K562 (cell line): ENCODE measurements around the gene UQCRHL. TPM values are rescaled to one million over a fixed set of nuclear protein-coding genes. Genes with fewer than 3 reads are reported as not detected.

Experiments used
- ATAC-seq: fragments of 200-7000 bp; cut with Tn5 transposase; 3 replicates; pipeline ENCODE4 v1.9.1; 2020; ENCODE audit warnings: moderate library complexity
- BruUV-seq: library from RNA; stranded (reverse); fragments of 400-500 nt; replicated peaks from 2 replicates; lab custom pipeline; 2021; lab: Mats Ljungman, UMichigan
- CTCF ChIA-PET: fragments of 300-600 bp; formaldehyde crosslinking; extraction: SDS; loops from one replicate; lab custom pipeline; 2021; ENCODE audit warnings: low intra/inter-chr PET ratio; lab: Yijun Ruan, JAX
- POLR2A ChIA-PET: fragments of 300-600, 350-650 bp; sonication (Branson Sonifier 250); formaldehyde crosslinking; extraction: SDS; loops from one replicate; lab custom pipeline; 2021; ENCODE audit warnings: antibody characterized with exemption, inconsistent platforms; lab: Yijun Ruan, JAX
- DNase-seq, 4 experiments: peaks; one replicate each; pipeline versions ENCODE4 v3.0.0 to v3.0.0-alpha.2; 2011 to 2018; ENCODE audit warnings: low spot score in 3 of 4, mixed read lengths in 3 of 4; ENCODE audit errors: extremely low read depth in 1 of 4
- FAIRE-seq: peaks from 2 replicates; lab custom pipeline; 2011; peaks lifted over from hg19 to GRCh38; lab: Jason Lieb, UNC
- H2AFZ ChIP-seq: 2 replicates; pipeline ENCODE4 v1.6.0; 2011; ENCODE audit warnings: low read depth, low read length, control low read depth, inconsistent platforms
- H3K27ac ChIP-seq: fragments of 200-600 bp; 3 replicates; pipeline ENCODE4 v1.8.0; 2011; ENCODE audit warnings: low read depth, mild to moderate bottlenecking, control low read depth, inconsistent platforms, low read length, moderate library complexity, mixed read lengths; ENCODE audit errors: extremely low read depth
- H3K27me3 ChIP-seq, 2 experiments: fragments of 300-600 bp in 1 of 2; 2 replicates in 1 of 2; 3 replicates in 1 of 2; pipeline versions ENCODE4 v1.6.0 to v1.8.0; 2011; ENCODE audit warnings: inconsistent platforms in 2 of 2, low read length in 2 of 2, mild to moderate bottlenecking in 1 of 2, mixed read lengths in 1 of 2, moderate library complexity in 1 of 2; ENCODE audit not compliant: control insufficient read depth in 2 of 2, insufficient read depth in 2 of 2
- H3K36me3 ChIP-seq: fragments of 300-600 bp; 3 replicates; pipeline ENCODE4 v1.8.0; 2011; ENCODE audit warnings: mild to moderate bottlenecking, low read length, inconsistent platforms; ENCODE audit not compliant: control insufficient read depth, insufficient read depth
- H3K4me1 ChIP-seq, 2 experiments: fragments of 200-600 bp in 1 of 2; replicated peaks in 1 of 2; 2 replicates in 1 of 2; 3 replicates in 1 of 2; pipeline versions ENCODE4 v1.5.1 to v1.8.0; 2011; ENCODE audit warnings: inconsistent platforms in 2 of 2, low read length in 2 of 2, mild to moderate bottlenecking in 1 of 2, mixed read lengths in 1 of 2, moderate library complexity in 1 of 2; ENCODE audit not compliant: control insufficient read depth in 2 of 2, insufficient read depth in 2 of 2
- H3K4me2 ChIP-seq: 2 replicates; pipeline ENCODE4 v1.6.1; 2011; ENCODE audit warnings: low read length, control low read depth, inconsistent platforms, mixed read lengths; ENCODE audit not compliant: insufficient read depth
- H3K4me3 ChIP-seq: fragments of 200-600 bp; sonication (generic), shearing (Covaris generic); 2 replicates; pipeline ENCODE4 v1.5.1; 2016; ENCODE audit warnings: control low read depth, inconsistent platforms
- H3K79me2 ChIP-seq: fragments of 200-600 bp; 3 replicates; pipeline ENCODE4 v1.8.0; 2011; ENCODE audit warnings: low read length, inconsistent platforms; ENCODE audit not compliant: control insufficient read depth, insufficient read depth
- H3K9ac ChIP-seq, 2 experiments: 2 replicates each; pipeline versions ENCODE4 v1.6.0 to v1.6.1; 2011; ENCODE audit warnings: low read depth in 2 of 2, low read length in 2 of 2, control low read depth in 1 of 2, inconsistent platforms in 1 of 2, mild to moderate bottlenecking in 1 of 2, mixed read lengths in 1 of 2; ENCODE audit not compliant: insufficient read depth in 1 of 2
- H3K9me1 ChIP-seq: one replicate; pipeline ENCODE4 v1.6.0; 2011; ENCODE audit warnings: inconsistent platforms, mild to moderate bottlenecking, low read length, moderate library complexity; ENCODE audit not compliant: control insufficient read depth, insufficient read depth
- H3K9me3 ChIP-seq: replicated peaks from 2 replicates; pipeline ENCODE4 v1.5.1; 2011; ENCODE audit warnings: low read depth, low read length, inconsistent platforms; ENCODE audit not compliant: control insufficient read depth, insufficient read depth
- H4K20me1 ChIP-seq: replicated peaks from 2 replicates; pipeline ENCODE4 v1.6.1; 2011; ENCODE audit warnings: low read length, inconsistent platforms, mixed read lengths; ENCODE audit not compliant: control insufficient read depth, insufficient read depth
- CBX2 ChIP-seq: fragments of 200-600 bp; sonication (generic); IDR thresholded peaks from one replicate; pipeline ENCODE4 v1.6.1; 2012; ENCODE audit warnings: mild to moderate bottlenecking, low read length, inconsistent platforms; ENCODE audit not compliant: insufficient read depth, poor library complexity, severe bottlenecking
- CGGBP1 ChIP-seq: fragments of 250-450 bp; sonication (Bioruptor Pico); IDR thresholded peaks from 2 replicates; pipeline ENCODE4 v1.9.0; 2021; ENCODE audit warnings: mild to moderate bottlenecking
- DPF2 ChIP-seq: fragments of 450-650 bp; IDR thresholded peaks from 2 replicates; pipeline ENCODE4 v1.6.1; 2016
- EGR1 ChIP-seq: fragments of 450-650 bp; conservative IDR thresholded peaks from 2 replicates; pipeline ENCODE4 v1.6.1; 2017; ENCODE audit warnings: mild to moderate bottlenecking
- EZH2 ChIP-seq: IDR thresholded peaks from 2 replicates; pipeline ENCODE4 v1.6.1; 2012; ENCODE audit warnings: low read depth, mild to moderate bottlenecking, inconsistent platforms, low read length, borderline replicate concordance
- HDAC3 ChIP-seq: fragments of 450-650 bp; IDR thresholded peaks from 2 replicates; pipeline ENCODE4 v1.6.1; 2018; ENCODE audit warnings: borderline replicate concordance, mild to moderate bottlenecking, moderate library complexity; ENCODE audit not compliant: partially characterized antibody
- MEIS2 ChIP-seq: fragments of 450-650 bp; IDR thresholded peaks from 2 replicates; pipeline ENCODE4 v1.6.1; 2014; ENCODE audit warnings: mild to moderate bottlenecking; ENCODE audit not compliant: partially characterized antibody
- MTA1 ChIP-seq: fragments of 450-650 bp; IDR thresholded peaks from 2 replicates; pipeline ENCODE4 v1.6.1; 2017; ENCODE audit warnings: borderline replicate concordance
- PPARD ChIP-seq: fragments of 250-450 bp; sonication (Bioruptor Pico); IDR thresholded peaks from 2 replicates; pipeline ENCODE4 v1.8.0; 2022; ENCODE audit warnings: inconsistent platforms, mild to moderate bottlenecking, moderate library complexity
- TFAP4 ChIP-seq: sonication (generic); formaldehyde crosslinking; IDR thresholded peaks from 2 replicates; pipeline ENCODE4 v1.8.0; 2022; ENCODE audit warnings: missing genetic modification reagents, mild to moderate bottlenecking, moderate library complexity, borderline replicate concordance
- ZNF133 ChIP-seq: fragments of 250-450 bp; sonication (Bioruptor Pico); IDR thresholded peaks from 2 replicates; pipeline ENCODE4 v1.4.0; 2020; ENCODE audit warnings: mild to moderate bottlenecking
- ZNF764 ChIP-seq: fragments of 250-450 bp; sonication (Bioruptor Pico); IDR thresholded peaks from 2 replicates; pipeline ENCODE4 v1.4.0; 2020; ENCODE audit warnings: low read depth, mild to moderate bottlenecking, moderate library complexity
- WGBS: fragments of 100-300 bp; shearing (Covaris generic); methylation state at CpG from one replicate; pipeline ENCODE4 v1.1.6; 2016; ENCODE audit warnings: low coverage, mixed read lengths; ENCODE audit not compliant: insufficient coverage; ENCODE audit errors: missing lambda C conversion rate; 5-methylcytosine and 5-hydroxymethylcytosine counted together
- in situ Hi-C: fragments of 300-500 bp; cut with MboI; formaldehyde crosslinking; loops from 4 replicates; pipeline ENCODE4 v1.15.0; 2018; ENCODE audit warnings: inconsistent platforms, mixed read lengths
- intact Hi-C: fragments of 100-400 bp; cut with micrococcal nuclease; formaldehyde crosslinking; loops from 2 replicates; pipeline ENCODE4 v1.14.2; 2022
- polyA plus RNA-seq, 8 experiments: library from polyadenylated mRNA; depleted of rRNA in 4 of 8; stranded (reverse) in 5 of 8; unstranded in 3 of 8; fragments of >200 nt; fragmentation: Nextera tagmentation in 2 of 8; fragmentation: Illumina TruSeq in 1 of 8; extraction: Ambion mirVana in 2 of 8; extraction: Trizol in 1 of 8; gene quantifications; 2 replicates each; pipeline versions ENCODE4 v1.2.1 to v1.2.3, GENCODE V29; 2011 to 2014; ENCODE audit warnings: inconsistent platforms in 1 of 8, missing spikeins in 1 of 8
- total RNA-seq, 7 experiments: library from RNA; depleted of rRNA in 6 of 7; stranded (reverse); fragments of >200 nt in 6 of 7; fragmentation: Illumina TruSeq in 2 of 7; extraction: Trizol in 2 of 7; gene quantifications; 2 replicates each; pipeline versions ENCODE4 v1.2.1 to v1.2.3, GENCODE V29; 2011 to 2021; ENCODE audit warnings: low replicate concordance in 1 of 7
- TF ChIP-seq, protein P1 (sequence below): fragments of 250-450 bp; sonication (Bioruptor Pico); IDR thresholded peaks from 2 replicates; pipeline ENCODE4 v1.8.0; 2022; ENCODE audit warnings: moderate library complexity, mild to moderate bottlenecking, inconsistent platforms

The UQCRHL gene
- total and polyA plus RNA-seq, 9 of the 15 experiments (the other 6 are each of a cell fraction or from before 2014, with no cell fraction given), result 5.1 to 41.3 (median 21.8) TPM

DNA sequence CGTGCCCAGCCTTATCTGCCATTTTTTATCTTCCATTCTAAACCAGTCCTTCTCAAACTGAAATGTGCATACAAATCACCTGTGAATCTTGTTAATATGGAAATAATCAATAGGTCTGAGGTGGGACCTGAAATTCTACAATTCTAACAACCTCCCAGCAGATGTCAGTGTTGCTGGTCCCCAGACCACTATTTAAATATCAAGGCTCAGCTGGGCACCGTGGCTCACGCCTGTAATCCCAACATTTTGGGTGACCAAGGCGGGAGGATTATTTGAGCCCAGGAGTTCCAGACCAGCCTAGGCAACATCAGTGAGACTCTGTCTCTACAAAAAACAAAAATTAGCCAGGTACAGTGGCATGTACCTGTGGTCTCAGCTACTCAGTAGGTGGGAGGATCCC is 4.1 kb downstream of the UQCRHL start:
- no peaks in the 10 kb centered on the region for H3K79me2 ChIP-seq
- no TSS peak for BruUV-seq
- POLR2A ChIA-PET, result interaction anchor here (0.7 to 1.4 kb wide), 4 partner anchors 10 to 83 kb away, joined by 3 to 4 read pairs (median 3); no protein-coding TSS in a partner anchor
- CTCF ChIA-PET, result interaction anchor here (0.9 to 1.2 kb wide), 3 partner anchors 149 to 192 kb away, joined by 3 to 6 read pairs (median 4); no protein-coding TSS in a partner anchor
- peak; percentile 70 for ATAC-seq
- 21% methylated on average over 4 of the region's 4 CpGs for WGBS
- in situ Hi-C loops, result no loop called here
- H3K27ac ChIP-seq, result no peak overlapping the region
- no peaks in the 10 kb centered on the region for H3K36me3 ChIP-seq
- intact Hi-C loops, result loop anchor here (2.0 kb wide), 1 partner anchor 149 kb away; no protein-coding TSS in a partner anchor
- DNase-seq, result peak; percentile 32 to 63 (median 44)
- peaks cover 24 to 25% of the 10 kb centered on the region in 2 experiments for H3K4me1 ChIP-seq
- no peaks in the 10 kb centered on the region for H3K9me3 ChIP-seq
- no peaks in the 10 kb centered on the region for H4K20me1 ChIP-seq
- H3K9ac ChIP-seq, result no peak overlapping the region; a peak in 1 of 4 replicates
- no peaks in the 10 kb centered on the region for H3K27me3 ChIP-seq
- no peaks in the 10 kb centered on the region for H3K9me1 ChIP-seq
- H3K4me2 ChIP-seq, result no peak overlapping the region
- no peak overlapping the region for H2AFZ ChIP-seq
- peak; percentile 61 for FAIRE-seq
- H3K4me3 ChIP-seq, result no peak overlapping the region
- no peak for TF ChIP-seq DPF2
- no peak for TF ChIP-seq MEIS2
- no peak for TF ChIP-seq CBX2
- no peak for TF ChIP-seq CGGBP1 (CRISPR knock-in tag)
- TF ChIP-seq ZNF764 (CRISPR knock-in tag), result no peak
- no peak for TF ChIP-seq ZNF133 (CRISPR knock-in tag)
- TF ChIP-seq TFAP4 (CRISPR knock-in tag), result peak; percentile 61
- no peak for TF ChIP-seq MTA1
- TF ChIP-seq, protein P1, sequence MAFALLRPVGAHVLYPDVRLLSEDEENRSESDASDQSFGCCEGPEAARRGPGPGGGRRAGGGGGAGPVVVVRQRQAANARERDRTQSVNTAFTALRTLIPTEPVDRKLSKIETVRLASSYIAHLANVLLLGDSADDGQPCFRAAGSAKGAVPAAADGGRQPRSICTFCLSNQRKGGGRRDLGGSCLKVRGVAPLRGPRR (CRISPR knock-in tag), result no peak
- TF ChIP-seq EGR1, result no peak
- TF ChIP-seq EZH2, result no peak
- no peak for TF ChIP-seq PPARD (CRISPR knock-in tag)
- TF ChIP-seq HDAC3, result no peak
